ENCODE results near the gene ADIG.

DNA sequence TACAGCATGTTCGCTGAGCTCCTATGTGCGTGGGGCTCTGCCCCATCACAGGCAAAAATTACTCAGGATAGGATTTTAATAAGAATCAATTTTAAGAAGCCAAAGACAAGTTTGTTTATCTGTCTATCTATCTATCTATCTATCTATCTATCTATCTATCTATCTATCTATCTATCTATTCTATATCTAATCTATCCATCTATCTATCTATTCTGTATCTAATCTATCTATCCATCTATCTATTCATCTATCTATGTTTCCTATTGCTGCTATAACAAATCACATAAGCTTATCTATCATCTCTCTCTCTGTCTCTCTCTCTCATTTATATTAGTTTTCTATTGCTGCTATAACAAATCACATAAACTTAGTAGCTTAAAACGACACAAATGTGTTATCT, 22.3 kb downstream of the ADIG start:
- TF ChIP-seq, protein P1, sequence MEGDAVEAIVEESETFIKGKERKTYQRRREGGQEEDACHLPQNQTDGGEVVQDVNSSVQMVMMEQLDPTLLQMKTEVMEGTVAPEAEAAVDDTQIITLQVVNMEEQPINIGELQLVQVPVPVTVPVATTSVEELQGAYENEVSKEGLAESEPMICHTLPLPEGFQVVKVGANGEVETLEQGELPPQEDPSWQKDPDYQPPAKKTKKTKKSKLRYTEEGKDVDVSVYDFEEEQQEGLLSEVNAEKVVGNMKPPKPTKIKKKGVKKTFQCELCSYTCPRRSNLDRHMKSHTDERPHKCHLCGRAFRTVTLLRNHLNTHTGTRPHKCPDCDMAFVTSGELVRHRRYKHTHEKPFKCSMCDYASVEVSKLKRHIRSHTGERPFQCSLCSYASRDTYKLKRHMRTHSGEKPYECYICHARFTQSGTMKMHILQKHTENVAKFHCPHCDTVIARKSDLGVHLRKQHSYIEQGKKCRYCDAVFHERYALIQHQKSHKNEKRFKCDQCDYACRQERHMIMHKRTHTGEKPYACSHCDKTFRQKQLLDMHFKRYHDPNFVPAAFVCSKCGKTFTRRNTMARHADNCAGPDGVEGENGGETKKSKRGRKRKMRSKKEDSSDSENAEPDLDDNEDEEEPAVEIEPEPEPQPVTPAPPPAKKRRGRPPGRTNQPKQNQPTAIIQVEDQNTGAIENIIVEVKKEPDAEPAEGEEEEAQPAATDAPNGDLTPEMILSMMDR (IDR thresholded peaks at IDR 0.05): no peak
- TF ChIP-seq POLR2AphosphoS5 (IDR thresholded peaks at IDR 0.05): no peak
